ENCODE results near the gene MEGF11. TPM values are rescaled to one million over a fixed set of nuclear protein-coding genes. Genes with fewer than 3 reads are reported as not detected.

Gene MEGF11
- polyA plus RNA-seq, 3 donors, result not detected

DNA sequence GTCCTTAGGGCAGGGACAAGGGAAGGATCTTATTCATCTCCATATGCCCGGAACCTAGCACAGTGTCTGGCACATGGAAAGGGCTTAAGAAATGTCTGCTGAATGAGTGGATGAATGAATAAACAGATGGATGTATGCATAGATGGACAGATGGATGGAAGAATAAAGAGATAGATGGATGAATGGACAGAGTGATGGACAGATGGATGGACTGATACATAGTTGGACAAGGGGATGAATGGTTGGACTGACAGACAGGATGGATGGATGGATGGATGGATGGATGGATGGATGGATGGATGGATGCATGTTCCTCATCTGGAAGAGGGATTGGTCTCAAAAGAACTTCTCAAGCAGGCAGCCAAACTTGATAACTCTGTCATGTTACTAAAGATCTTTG is 177.6 kb downstream of the MEGF11 start:
- TF ChIP-seq CTCF (IDR thresholded peaks at IDR 0.05), result no peak
- 100% methylated on average over 1 of the region's 1 CpG for WGBS (ENCODE audit: insufficient coverage)
- intact Hi-C loops (cut with micrococcal nuclease), result no loop called here
- H3K79me2 ChIP-seq (ENCODE audit: insufficient read depth, low read length), result no peaks in the 10 kb centered on the region
- H3K36me3 ChIP-seq (replicated peaks in 1 of 2; ENCODE audit: control insufficient read depth in 1 of 2, insufficient read depth in 2 of 2, low read length in 2 of 2), result no peaks in the 10 kb centered on the region
- H3K36me3 Mint-ChIP-seq, result no peaks in the 10 kb centered on the region
- H3K4me1 Mint-ChIP-seq, result no peaks in the 10 kb centered on the region
- no peak overlapping the region for H3K9ac ChIP-seq (ENCODE audit: insufficient read depth, low read length, poor library complexity, severe bottlenecking)
- no peak overlapping the region for H2AFZ ChIP-seq (ENCODE audit: insufficient read depth, low read depth, low read length, poor library complexity, severe bottlenecking)
- no peaks in the 10 kb centered on the region for H3K9me3 ChIP-seq (replicated peaks in 1 of 2; ENCODE audit: control insufficient read depth in 1 of 2, insufficient read depth in 1 of 2, low read length in 2 of 2)
- no peak overlapping the region for H3K27ac Mint-ChIP-seq
- no peaks in the 10 kb centered on the region for H3K27me3 ChIP-seq (ENCODE audit: control insufficient read depth in 2 of 2, insufficient read depth in 2 of 2, low read length in 2 of 2)
- H3K27ac ChIP-seq (ENCODE audit: low read depth in 1 of 2, low read length in 2 of 2), result no peak overlapping the region
- H3K9me3 Mint-ChIP-seq, result peaks cover 0 to 2% (median 0%) of the 10 kb centered on the region in 7 donors
- H3K4me3 Mint-ChIP-seq, result no peak overlapping the region
- H3K27me3 Mint-ChIP-seq (ENCODE audit: low read depth in 3 of 3), result peaks cover 11 to 14% (median 13%) of the 10 kb centered on the region in 3 donors
- no peaks in the 10 kb centered on the region for H4K20me1 ChIP-seq (ENCODE audit: insufficient read depth, low read length)
- no peak overlapping the region for H3K4me3 ChIP-seq (replicated peaks in 1 of 3; ENCODE audit: low read depth in 2 of 3, low read length in 3 of 3)
- no peaks in the 10 kb centered on the region for H3K4me1 ChIP-seq (ENCODE audit: control insufficient read depth in 1 of 2, insufficient read depth in 2 of 2, low read length in 2 of 2)
- no peak for DNase-seq
- H3K4me2 ChIP-seq (replicated peaks; ENCODE audit: extremely low read depth, low read length, poor library complexity, severe bottlenecking), result no peak overlapping the region

- Mint-ChIP-seq H3K27me3 (ENCODE audit: low read depth in 3 of 3) (peaks cover 5 to 15% (median 9%) of the 10 kb centered on the region in 3 donors), H3K36me3 (no peaks in the 10 kb centered on the region), H3K4me3 (no peak overlapping the region), H3K9me3 (no peaks in the 10 kb centered on the region), H3K27ac (peak overlapping the region in 1 of 7 donors; percentile 69), H3K4me1 (no peaks in the 10 kb centered on the region)
- Histone ChIP-seq H3K79me2 (ENCODE audit: insufficient read depth, low read length) (no peaks in the 10 kb centered on the region), H2AFZ (ENCODE audit: insufficient read depth, low read depth, low read length, poor library complexity, severe bottlenecking) (no peak overlapping the region), H3K9ac (ENCODE audit: insufficient read depth, low read length, poor library complexity, severe bottlenecking) (no peak overlapping the region), H3K36me3 (replicated peaks in 1 of 2; ENCODE audit: control insufficient read depth in 1 of 2, insufficient read depth in 2 of 2, low read length in 2 of 2) (no peaks in the 10 kb centered on the region), H3K4me2 (replicated peaks; ENCODE audit: extremely low read depth, low read length, poor library complexity, severe bottlenecking) (no peak overlapping the region), H4K20me1 (ENCODE audit: insufficient read depth, low read length) (no peaks in the 10 kb centered on the region), H3K27ac (ENCODE audit: low read depth in 1 of 2, low read length in 2 of 2) (no peak overlapping the region), H3K4me3 (replicated peaks in 1 of 3; ENCODE audit: low read depth in 2 of 3, low read length in 3 of 3) (no peak overlapping the region), H3K27me3 (ENCODE audit: control insufficient read depth in 2 of 2, insufficient read depth in 2 of 2, low read length in 2 of 2) (no peaks in the 10 kb centered on the region), H3K9me3 (replicated peaks in 1 of 2; ENCODE audit: control insufficient read depth in 1 of 2, insufficient read depth in 1 of 2, low read length in 2 of 2) (no peaks in the 10 kb centered on the region), H3K4me1 (ENCODE audit: control insufficient read depth in 1 of 2, insufficient read depth in 2 of 2, low read length in 2 of 2) (no peaks in the 10 kb centered on the region)
- intact Hi-C loops (cut with micrococcal nuclease), result no loop called here
- no peak for DNase-seq
- 75% methylated on average over 6 of the region's 11 CpGs for WGBS (ENCODE audit: insufficient coverage)
- TF ChIP-seq CTCF (IDR thresholded peaks at IDR 0.05), result no peak
These were observed 180.8 kb downstream of the MEGF11 start for GRCh38 chr15:66072616-66073361.
